HCT116 (cell line): Measurements from ENCODE around the gene DAPK3.

Source experiments
- ATF3 ChIP-seq: IDR thresholded peaks from 2 replicates; pipeline ENCODE4 v1.6.1; 2012
- CEBPB ChIP-seq: IDR thresholded peaks from 2 replicates; pipeline ENCODE4 v1.6.1; 2012; ENCODE audit warnings: low read depth
- CTCF ChIP-seq, 3 experiments: fragments of 200-600 bp in 1 of 3; sonication (generic) in 1 of 3; IDR thresholded peaks in 2 of 3; conservative IDR thresholded peaks in 1 of 3; 2 replicates each; pipeline ENCODE4 v1.5.1; 2012 to 2017; ENCODE audit warnings: low read depth in 2 of 3, low read length in 2 of 3, antibody characterized with exemption in 1 of 3, borderline replicate concordance in 1 of 3, control low read depth in 1 of 3, mild to moderate bottlenecking in 1 of 3, mixed read lengths in 1 of 3, mixed run types in 1 of 3, moderate library complexity in 1 of 3; ENCODE audit not compliant: insufficient read depth in 1 of 3
- EZH2 ChIP-seq: fragments of 200-600 bp; sonication (generic); IDR thresholded peaks from 2 replicates; pipeline ENCODE4 v1.6.1; 2017; ENCODE audit warnings: antibody characterized with exemption, mixed run types
- EZH2phosphoT487 ChIP-seq: fragments of 200-600 bp; IDR thresholded peaks from 2 replicates; pipeline ENCODE4 v1.6.1; 2018; ENCODE audit warnings: antibody characterized with exemption, borderline replicate concordance
- JUND ChIP-seq: IDR thresholded peaks from 2 replicates; pipeline ENCODE4 v1.6.1; 2012
- MAX ChIP-seq: IDR thresholded peaks from 2 replicates; pipeline ENCODE4 v1.6.1; 2012
- POLR2A ChIP-seq: IDR thresholded peaks from 2 replicates; pipeline ENCODE4 v1.7.0; 2011; ENCODE audit warnings: borderline replicate concordance; ENCODE audit not compliant: insufficient read depth, insufficient read length; ENCODE audit errors: extremely low read depth
- POLR2AphosphoS5 ChIP-seq: IDR thresholded peaks from 2 replicates; pipeline ENCODE4 v1.6.1; 2011; ENCODE audit warnings: mild to moderate bottlenecking, low read depth, low read length, moderate library complexity
- RAD21 ChIP-seq: IDR thresholded peaks from 2 replicates; pipeline ENCODE4 v1.6.1; 2012; ENCODE audit warnings: low read depth, mild to moderate bottlenecking
- REST ChIP-seq: IDR thresholded peaks from 2 replicates; pipeline ENCODE4 v1.6.1; 2012; ENCODE audit warnings: low read depth
- SRF ChIP-seq: IDR thresholded peaks from 2 replicates; pipeline ENCODE4 v1.6.1; 2012; ENCODE audit warnings: low read depth
- YY1 ChIP-seq: IDR thresholded peaks from 2 replicates; pipeline ENCODE4 v1.6.1; 2011; ENCODE audit warnings: low read length, low read depth, moderate library complexity, mild to moderate bottlenecking; ENCODE audit not compliant: insufficient replicate concordance; ENCODE audit errors: extremely low read depth
- ZFX ChIP-seq: fragments of 450-650 bp; IDR thresholded peaks from 2 replicates; pipeline ENCODE4 v1.6.1; 2017

GRCh38 chr19:3981736-3982681, 11.1 kb upstream of the DAPK3 start:
- TF ChIP-seq CTCF (IDR thresholded peaks at IDR 0.05 in 2 of 3, conservative IDR thresholded peaks at IDR 0.05 in 1 of 3; ENCODE audit: borderline replicate concordance in 1 of 3, insufficient read depth in 1 of 3, low read depth in 2 of 3, low read length in 2 of 3) (no peak), SRF (no peak), POLR2AphosphoS5 (no peak; the same call in 1 of the 2 replicates), EZH2phosphoT487 (no peak), ZFX (no peak), JUND (no peak), POLR2A (no peak), YY1 (no peak), CEBPB (no peak), RAD21 (no peak), ATF3 (no peak), REST (no peak), MAX (no peak), EZH2 (no peak)
